ENCODE results near the gene GINS3. TPM values are rescaled to one million over a fixed set of nuclear protein-coding genes. Genes with fewer than 3 reads are reported as not detected.
A peak's percentile ranks its signal among the peaks of the same experiment; 100 is the strongest.
"Not testable (repeated sequence)": the region's sequence is repeated elsewhere in the genome, so short reads cannot be mapped to it uniquely, and the experiment has no call there.

GINS3 gene
- total RNA-seq, 4 donors from 2014 or later, result 2.6 to 9.6 (median 6.8) TPM

DNA sequence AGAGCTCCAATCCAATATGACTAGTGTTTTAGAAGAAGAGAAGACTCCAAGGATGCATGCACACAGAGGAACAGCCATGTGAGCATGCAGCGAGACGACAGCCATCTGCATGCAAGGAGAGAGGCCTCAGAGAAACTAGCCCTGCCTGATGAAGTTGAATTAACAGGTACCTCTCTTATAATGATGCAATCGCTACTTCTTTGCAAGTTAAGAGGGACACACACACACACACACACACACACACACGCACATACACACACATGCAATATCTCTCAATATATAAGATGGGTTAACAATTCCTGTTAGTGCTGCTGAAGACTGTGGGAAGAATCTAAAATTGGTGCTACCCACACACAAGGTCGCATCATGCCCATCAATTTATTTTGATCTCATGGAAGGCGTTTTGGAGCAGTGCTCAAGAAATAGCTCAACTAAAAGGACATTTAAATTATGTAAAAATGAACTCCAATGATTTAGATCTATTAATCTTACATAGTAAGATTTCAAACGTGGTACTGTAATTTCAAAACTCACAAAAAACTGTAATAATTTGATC lies 7.0 kb upstream of the GINS3 start:
- Histone ChIP-seq H3K27me3 (peaks cover 3% of the 10 kb centered on the region), H3K27ac (no peak overlapping the region), H3K4me3 (no peak overlapping the region), H3K9me3 (no peaks in the 10 kb centered on the region), H3K4me1 (peaks cover 6% of the 10 kb centered on the region), H3K36me3 (no peaks in the 10 kb centered on the region)
- TF ChIP-seq POLR2A (IDR thresholded peaks at IDR 0.05), result no peak
- TF ChIP-seq, protein P1, sequence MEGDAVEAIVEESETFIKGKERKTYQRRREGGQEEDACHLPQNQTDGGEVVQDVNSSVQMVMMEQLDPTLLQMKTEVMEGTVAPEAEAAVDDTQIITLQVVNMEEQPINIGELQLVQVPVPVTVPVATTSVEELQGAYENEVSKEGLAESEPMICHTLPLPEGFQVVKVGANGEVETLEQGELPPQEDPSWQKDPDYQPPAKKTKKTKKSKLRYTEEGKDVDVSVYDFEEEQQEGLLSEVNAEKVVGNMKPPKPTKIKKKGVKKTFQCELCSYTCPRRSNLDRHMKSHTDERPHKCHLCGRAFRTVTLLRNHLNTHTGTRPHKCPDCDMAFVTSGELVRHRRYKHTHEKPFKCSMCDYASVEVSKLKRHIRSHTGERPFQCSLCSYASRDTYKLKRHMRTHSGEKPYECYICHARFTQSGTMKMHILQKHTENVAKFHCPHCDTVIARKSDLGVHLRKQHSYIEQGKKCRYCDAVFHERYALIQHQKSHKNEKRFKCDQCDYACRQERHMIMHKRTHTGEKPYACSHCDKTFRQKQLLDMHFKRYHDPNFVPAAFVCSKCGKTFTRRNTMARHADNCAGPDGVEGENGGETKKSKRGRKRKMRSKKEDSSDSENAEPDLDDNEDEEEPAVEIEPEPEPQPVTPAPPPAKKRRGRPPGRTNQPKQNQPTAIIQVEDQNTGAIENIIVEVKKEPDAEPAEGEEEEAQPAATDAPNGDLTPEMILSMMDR (IDR thresholded peaks at IDR 0.05), result no peak
- no peak for TF ChIP-seq EP300 (IDR thresholded peaks at IDR 0.05)
- no peak for TF ChIP-seq POLR2AphosphoS5 (IDR thresholded peaks at IDR 0.05)
- no peak for DNase-seq (ENCODE audit: low spot score in 2 of 2)
- 75% methylated on average over 7 of the region's 7 CpGs for WGBS

DNA sequence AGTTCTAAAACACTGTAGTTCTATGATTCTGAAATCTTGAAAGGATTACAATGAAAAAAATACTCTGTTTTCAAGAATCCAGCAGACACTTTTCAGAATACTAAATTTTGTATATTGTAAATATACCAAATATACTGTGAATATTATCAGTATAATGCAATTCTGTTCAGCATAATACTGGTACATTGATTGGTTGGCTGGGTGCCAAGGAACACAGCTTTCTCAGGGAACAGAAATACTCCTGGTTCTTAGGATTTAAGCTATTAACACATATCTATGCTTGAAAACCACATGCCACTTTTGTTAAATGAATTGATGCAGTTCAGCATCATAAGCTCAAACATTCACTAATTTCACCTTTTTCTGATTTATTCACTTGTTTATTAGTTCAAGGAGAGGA lies 2.5 kb upstream of the GINS3 start:
- Histone ChIP-seq H3K4me3 (no peak overlapping the region), H3K9me3 (no peaks in the 10 kb centered on the region), H3K27me3 (no peaks in the 10 kb centered on the region), H3K27ac (no peak overlapping the region), H3K36me3 (no peaks in the 10 kb centered on the region), H3K4me1 (peaks cover 15% of the 10 kb centered on the region)
- TF ChIP-seq, protein P1 (IDR thresholded peaks at IDR 0.05), result no peak
- TF ChIP-seq EP300 (IDR thresholded peaks at IDR 0.05) (no peak), POLR2AphosphoS5 (IDR thresholded peaks at IDR 0.05) (no peak), POLR2A (IDR thresholded peaks at IDR 0.05) (no peak)
- DNase-seq (ENCODE audit: low spot score in 2 of 2), result no peak

DNA sequence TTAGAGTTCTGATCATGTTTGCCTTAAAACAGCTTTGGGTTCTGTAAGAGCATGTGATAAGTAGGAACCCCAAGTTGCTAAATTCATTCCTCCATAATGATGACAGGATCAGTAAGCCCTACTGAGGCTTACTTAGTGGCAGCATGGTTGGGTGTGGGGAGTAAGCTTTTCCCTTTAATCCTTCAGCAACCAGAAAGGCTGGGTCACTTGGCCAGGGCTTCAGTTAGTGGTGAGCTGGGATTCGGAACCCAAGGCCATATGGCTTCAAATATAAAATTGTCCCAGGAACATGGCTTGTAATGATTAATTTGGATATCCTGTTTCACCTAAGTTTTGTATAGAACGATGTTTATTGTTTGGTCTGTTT lies 850 bp downstream of the GINS3 start:
- Histone ChIP-seq H3K36me3 (no peaks in the 10 kb centered on the region), H3K4me3 (peak overlapping the region; percentile 98), H3K4me1 (peaks cover 10% of the 10 kb centered on the region), H3K27ac (no peak overlapping the region), H3K9me3 (no peaks in the 10 kb centered on the region), H3K27me3 (no peaks in the 10 kb centered on the region)
- no peak for DNase-seq (ENCODE audit: low spot score in 2 of 2)
- TF ChIP-seq POLR2AphosphoS5 (IDR thresholded peaks at IDR 0.05) (no peak), POLR2A (IDR thresholded peaks at IDR 0.05) (no peak), EP300 (IDR thresholded peaks at IDR 0.05) (no peak)
- TF ChIP-seq, protein P1 (IDR thresholded peaks at IDR 0.05), result no peak
- WGBS, result 69% methylated on average over 2 of the region's 2 CpGs

DNA sequence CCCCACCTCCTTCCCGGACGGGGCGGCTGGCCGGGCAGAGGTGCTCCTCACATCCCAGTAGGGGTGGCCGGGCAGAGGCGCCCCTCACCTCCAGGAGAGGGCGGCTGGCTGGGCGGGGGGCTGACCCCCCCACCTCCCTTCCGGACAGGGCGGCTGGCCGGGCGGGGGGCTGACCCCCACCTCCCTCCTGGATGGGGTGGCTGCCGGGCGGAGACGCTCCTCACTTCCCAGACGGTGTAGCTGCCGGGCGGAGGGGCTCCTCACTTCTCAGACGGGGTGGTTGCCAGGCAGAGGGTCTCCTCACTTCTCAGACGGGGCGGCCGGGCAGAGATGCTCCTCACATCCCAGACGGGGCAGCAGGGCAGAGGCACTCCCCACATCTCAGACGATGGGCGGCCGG lies 4.6 kb downstream of the GINS3 start:
- 95% methylated on average over 4 of the region's 26 CpGs for WGBS
- H3K9me3 ChIP-seq; H3K4me1 ChIP-seq; H3K27me3 ChIP-seq; H3K27ac ChIP-seq; H3K4me3 ChIP-seq; DNase-seq (ENCODE audit: low spot score in 2 of 2); H3K36me3 ChIP-seq: not testable (repeated sequence)

DNA sequence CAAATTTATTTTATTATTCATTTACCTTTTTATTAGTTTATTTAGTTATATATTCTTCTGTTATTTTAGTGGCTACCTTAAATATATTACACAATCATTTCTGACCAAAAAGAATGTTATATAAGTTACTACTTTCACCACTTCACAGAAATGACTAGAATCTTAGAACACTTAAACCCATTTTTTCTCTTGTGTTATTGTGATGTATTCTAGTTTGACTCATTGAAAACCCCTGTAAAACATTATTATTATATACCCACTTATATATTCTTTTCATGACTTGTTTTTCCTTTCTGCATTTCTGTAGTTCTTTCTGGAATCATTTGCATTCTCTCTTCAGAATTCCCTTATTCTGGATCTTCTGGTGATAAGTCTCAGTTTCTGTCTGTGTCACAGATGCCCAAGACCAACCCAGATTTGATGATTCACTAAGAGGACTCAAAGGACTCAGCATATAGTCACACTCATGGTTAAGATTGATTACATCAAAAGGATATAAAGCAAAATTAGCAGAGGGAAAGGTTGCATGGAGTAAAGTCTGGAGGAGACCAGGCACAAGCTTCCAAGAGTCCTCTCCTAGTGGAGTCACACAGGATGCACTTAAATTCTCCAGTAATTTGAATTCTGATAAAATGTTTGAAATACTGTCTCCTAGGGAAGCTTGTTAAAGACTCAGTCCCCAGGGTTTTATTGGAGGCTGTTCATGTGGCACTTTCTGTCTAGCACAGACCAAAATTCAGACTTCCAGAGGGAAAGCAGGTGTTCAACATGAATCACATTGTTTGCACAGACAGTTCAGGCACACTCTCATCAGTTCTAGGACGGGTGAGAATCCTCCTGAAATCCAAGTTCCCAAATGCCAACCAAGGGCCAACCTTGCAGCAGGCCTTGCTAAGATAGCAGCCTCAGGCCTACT lies 7.7 kb downstream of the GINS3 start:
- H3K4me1 ChIP-seq, result no peaks in the 10 kb centered on the region
- H3K36me3 ChIP-seq, result peaks cover 3% of the 10 kb centered on the region
- no peaks in the 10 kb centered on the region for H3K27me3 ChIP-seq
- TF ChIP-seq EP300 (IDR thresholded peaks at IDR 0.05) (no peak), POLR2A (IDR thresholded peaks at IDR 0.05) (no peak), POLR2AphosphoS5 (IDR thresholded peaks at IDR 0.05) (no peak)
- TF ChIP-seq, protein P1 (IDR thresholded peaks at IDR 0.05), result no peak
- H3K9me3 ChIP-seq, result no peaks in the 10 kb centered on the region
- DNase-seq (ENCODE audit: low spot score in 2 of 2), result no peak
- WGBS, result 93% methylated on average over 1 of the region's 1 CpG
- H3K27ac ChIP-seq, result no peak overlapping the region
- H3K4me3 ChIP-seq, result no peak overlapping the region

DNA sequence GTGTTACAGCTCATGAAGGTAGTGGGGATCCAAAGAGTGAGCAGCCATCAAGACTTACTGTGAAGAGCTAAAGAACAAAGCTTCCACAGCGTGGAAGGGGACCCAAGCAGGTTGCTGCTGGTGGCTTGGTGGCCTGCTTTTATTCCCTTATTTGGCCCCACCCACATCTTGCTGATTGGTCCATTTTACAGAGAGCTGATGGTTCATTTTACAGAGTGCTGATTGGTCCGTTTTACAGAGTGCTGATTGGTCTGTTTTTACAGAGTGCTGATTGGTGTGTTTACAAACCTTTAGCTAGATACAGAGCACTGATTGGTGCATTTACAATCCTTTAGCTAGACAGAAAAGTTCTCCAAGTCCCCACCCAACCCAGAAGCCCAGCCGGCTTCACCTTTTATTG lies 9.0 kb downstream of the GINS3 start:
- DNase-seq (ENCODE audit: low spot score in 2 of 2); H3K4me1 ChIP-seq; H3K27me3 ChIP-seq; H3K36me3 ChIP-seq; H3K9me3 ChIP-seq; H3K4me3 ChIP-seq; H3K27ac ChIP-seq: not testable (repeated sequence)
- 85% methylated on average over 3 of the region's 3 CpGs for WGBS

Measured in suprapubic skin (tissue), 4 donors.